HG02970 (cell line): ENCODE data around the gene LENEP.

Experiments
- ATAC-seq: cut with Tn5 transposase; IDR thresholded peaks from one replicate; pipeline ENCODE4 v1.9.1; 2021; ENCODE audit warnings: mild to moderate bottlenecking, moderate library complexity, moderate number of reproducible peaks; ENCODE audit not compliant: unreplicated experiment, low FRiP score

The LENEP gene

GRCh38 chr1:155008015-155008941, 14.9 kb downstream of the LENEP start:
- no peak for ATAC-seq

DNA sequence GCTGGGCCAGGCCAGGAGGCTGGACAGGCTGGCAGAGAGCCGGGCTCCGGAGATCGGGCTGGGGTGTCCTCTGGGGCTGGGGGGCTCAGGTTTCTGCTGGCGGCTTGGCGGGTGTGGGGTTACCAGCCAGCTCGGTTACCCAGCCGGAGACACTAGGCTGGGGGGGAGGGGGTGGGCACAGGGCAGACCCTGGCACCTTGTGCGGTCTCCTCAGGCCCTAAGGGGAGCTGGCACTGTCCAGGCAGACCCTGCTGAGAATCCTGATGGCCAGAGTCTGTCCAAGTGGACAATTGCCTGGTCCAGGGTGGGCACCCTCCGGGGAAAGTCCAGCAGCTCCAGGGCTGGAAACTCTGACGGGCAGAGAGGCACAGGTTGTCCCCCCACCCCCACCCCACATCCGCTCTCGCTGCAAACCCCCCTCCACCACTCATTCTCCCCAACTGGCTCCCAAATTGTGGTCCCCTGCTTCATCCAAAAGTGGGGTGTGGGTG, 15.9 kb downstream of the LENEP start:
- ATAC-seq, result no peak

- no peak for ATAC-seq
Observed at GRCh38 chr1:155009742-155010141, 16.4 kb downstream of the LENEP start.

DNA sequence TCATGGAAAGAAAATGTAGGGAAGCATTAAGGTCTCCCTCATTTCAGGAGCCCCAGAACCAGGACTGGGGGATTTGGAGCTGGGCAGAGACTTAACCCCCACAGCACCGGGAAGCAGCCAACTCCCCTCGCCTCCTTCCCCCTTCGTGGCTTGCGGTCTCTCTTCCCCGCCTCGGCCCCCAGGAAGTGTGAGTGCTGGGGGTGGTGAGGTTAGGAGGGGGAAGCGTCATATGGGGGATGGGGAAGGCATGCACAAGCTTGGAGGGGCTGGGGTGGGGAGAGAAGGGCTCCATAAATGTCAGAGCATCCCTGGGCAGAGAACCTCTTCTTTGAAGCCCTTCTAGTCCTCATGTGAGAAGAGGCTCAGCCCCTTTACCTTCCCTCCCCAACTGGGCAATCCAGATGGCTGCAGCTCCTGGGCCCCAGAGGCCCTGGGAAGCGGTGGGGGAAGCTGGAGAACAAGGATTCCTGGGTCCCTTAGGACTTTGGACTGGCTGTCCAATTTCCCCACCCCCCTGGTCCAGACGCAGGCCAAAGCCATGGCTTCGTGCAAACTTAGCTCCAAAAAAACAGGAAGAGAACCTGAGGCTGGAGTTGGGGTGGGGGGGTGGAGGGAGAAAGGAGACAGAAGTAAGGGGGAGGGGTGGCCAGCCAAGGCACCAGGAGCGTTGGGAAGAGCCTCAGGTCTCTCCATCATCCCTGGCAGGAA, 17.0 kb downstream of the LENEP start:
- no peak for ATAC-seq

- no peak for ATAC-seq
Observed at GRCh38 chr1:155011004-155011416, 17.6 kb downstream of the LENEP start.

DNA sequence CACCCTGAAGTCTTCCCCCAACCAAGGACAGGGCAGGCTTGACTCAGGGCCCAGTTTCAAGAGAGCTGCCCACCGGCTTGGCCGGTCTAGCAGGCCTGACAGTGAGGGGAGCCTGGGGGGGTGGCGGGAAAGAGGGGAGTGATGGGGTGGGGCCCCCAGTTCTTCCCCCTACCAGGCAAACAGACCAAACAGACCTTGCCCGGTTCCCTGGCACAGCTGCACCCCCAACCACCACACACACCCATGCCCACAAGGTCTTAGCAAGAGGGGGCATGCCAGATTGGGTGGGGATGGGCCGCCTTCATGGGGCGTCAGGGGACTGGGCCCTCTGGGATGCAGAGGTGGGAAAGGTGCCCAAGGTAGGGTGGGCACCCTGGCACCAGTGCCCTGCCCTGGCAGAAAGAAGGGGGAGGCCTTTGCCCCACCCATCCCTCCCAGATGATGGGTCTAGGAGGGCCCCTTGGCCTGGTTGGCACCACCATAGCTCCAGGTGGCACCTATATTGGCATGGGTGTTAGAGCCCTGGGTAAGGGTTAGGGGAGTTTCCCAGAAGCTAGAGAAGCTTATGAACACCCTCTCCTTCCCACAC, 18.1 kb downstream of the LENEP start:
- no peak for ATAC-seq

- no peak for ATAC-seq
Observed at GRCh38 chr1:155012026-155012546, 18.7 kb downstream of the LENEP start.

DNA sequence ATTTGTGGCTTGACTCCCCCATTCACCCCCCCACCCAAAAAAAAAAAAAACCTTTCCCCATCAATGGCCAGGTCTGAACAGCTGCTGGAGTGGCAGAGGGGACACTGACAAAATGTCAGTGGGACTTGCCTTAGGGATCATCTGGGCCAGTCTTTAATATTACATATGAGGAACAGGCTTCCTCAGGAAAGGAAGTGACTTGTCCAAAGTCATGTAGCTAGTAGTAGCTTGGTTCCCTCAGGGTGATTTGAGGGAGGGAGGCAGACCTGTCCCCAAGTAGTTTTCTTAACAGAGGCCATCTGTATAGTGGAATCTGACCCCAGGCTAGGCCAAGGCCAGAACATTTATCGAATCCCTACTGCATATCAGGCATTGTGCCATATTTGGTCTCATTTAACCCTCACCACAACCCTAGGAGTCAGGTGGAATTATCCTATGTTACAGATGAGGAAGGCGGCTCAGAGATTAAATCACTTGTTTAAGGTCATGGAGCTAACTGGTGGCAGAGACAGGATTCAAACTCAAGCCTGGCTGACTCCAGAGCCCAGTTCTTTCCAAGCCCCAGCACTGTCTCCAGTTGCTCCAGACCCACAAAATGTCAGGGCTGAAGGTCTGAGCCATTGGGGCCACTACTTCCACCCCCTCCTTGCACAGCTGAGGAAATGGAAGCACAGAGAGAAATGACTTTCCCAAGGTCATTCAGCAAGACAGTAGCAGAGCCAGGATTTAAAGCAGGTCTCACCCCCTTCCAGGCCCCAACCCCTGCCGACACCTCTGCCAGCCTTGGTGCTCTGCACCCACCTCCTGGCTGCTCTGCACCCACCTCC, 19.6 kb downstream of the LENEP start:
- ATAC-seq, result no peak

- ATAC-seq, result no peak
Observed at GRCh38 chr1:155013632-155014031, 20.2 kb downstream of the LENEP start.

- ATAC-seq, result no peak
Observed at GRCh38 chr1:155014709-155015508, 21.5 kb downstream of the LENEP start.

GRCh38 chr1:155015527-155016230, 22.3 kb downstream of the LENEP start:
- no peak for ATAC-seq

DNA sequence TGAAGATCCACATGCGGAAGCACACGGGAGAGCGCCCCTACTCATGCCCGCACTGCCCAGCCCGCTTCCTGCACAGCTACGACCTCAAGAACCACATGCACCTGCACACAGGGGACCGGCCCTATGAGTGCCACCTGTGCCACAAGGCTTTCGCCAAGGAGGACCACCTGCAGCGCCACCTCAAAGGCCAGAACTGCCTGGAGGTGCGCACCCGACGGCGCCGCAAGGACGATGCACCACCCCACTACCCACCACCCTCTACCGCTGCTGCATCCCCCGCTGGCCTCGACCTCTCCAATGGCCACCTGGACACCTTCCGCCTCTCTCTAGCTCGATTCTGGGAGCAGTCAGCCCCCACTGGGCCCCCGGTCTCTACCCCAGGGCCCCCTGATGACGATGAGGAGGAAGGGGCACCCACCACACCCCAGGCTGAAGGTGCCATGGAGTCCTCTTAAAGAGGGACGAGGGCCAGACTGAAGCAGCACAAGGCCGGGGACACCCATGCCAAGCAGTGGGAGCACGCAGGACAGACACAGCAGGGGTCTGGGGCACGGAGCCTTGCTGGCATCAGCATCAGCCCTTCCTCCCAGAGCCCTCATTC, 22.9 kb downstream of the LENEP start:
- no peak for ATAC-seq

DNA sequence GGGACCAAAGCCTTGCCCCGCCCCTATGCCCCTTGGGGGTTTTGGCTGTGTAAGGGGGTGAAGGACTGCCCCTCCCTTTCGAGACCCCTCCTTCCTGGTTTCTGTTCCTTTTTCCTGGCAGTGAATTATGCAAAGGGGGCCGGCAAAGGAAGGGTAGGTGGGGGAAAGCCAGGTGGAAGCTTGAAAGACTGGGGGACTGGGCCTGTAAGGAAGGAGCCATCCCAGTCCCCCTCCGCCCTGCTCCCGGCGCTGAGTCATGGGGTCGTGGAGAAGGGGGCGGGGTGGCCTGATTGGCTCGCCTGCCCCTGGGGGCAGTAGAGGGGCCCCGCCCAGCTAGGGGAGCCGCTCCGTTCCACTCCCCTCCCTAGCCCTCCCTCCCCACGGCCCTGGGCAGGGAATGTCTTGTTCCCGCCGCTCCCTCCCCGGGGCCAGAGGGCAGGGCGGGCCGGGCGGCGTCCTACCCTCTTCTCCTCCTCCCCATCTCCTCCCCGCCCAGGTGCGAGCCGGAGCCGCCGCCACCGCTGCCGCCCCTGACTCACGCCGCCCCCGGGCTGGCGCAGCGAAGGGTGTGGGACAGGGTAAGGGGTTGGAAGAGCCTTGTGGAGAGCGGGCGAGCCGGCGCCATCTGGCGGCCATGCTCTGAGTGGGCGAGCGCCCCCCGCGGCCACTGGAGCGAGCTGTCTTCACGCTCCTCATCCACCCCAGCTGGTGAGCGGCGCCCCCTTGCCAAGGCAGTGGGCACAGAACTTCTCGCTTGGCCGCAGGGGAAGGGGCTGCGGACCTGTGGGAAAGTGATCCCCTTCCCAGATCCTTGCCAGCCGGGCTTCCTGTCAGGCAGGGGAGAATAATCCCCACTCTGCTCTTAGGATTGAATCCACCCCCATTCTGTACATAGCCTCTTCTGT, 23.9 kb downstream of the LENEP start:
- peak; percentile 68 for ATAC-seq

- no peak for ATAC-seq
Observed at GRCh38 chr1:155017946-155018316, 24.5 kb downstream of the LENEP start.

DNA sequence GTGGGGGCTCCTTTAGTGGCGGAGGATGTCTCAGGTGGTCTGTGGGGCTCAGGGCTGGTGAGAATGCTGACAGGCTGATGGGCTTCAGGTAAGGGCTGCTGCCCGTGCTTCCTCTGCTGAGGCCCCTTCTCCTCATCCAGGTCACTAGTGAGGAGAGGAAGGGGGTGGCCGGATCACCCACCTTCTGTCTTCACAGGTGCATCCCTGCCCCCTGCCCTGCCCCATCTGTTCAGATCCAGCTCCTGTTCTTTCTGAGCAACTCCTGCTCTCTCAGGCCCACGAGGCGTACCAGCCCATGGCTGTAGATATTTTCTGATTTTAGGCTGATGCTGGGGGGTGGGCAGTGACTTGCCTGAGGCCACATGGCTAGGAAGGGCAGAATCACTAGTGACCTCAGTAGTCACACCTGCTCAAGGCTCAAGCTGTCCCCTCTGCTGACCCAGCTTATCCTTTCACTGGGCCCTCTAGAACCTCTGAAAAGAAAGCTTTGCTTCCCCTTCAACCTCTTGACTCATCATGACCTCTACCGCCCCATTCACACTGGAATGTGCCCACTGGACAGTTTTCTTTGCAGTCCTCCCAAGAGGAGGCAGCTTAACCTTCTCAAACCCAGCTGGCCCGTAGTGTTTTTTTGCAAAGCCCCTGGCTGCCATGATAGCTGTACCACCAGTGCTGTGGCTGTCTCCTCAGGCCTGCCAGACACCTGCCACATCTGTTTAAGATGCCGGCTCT, 25.4 kb downstream of the LENEP start:
- ATAC-seq, result no peak

GRCh38 chr1:155019377-155020245, 26.2 kb downstream of the LENEP start:
- no peak for ATAC-seq
